ENCODE data around the gene NBPF1. TPM values are rescaled to one million over a fixed set of nuclear protein-coding genes. Genes with fewer than 3 reads are reported as not detected.
"Not testable (repeated sequence)": the region's sequence is repeated elsewhere in the genome, so short reads cannot be mapped to it uniquely, and the experiment has no call there.

The NBPF1 gene
- total RNA-seq, 2 donors from 2014 or later = 39.2 to 42.5 TPM

DNA sequence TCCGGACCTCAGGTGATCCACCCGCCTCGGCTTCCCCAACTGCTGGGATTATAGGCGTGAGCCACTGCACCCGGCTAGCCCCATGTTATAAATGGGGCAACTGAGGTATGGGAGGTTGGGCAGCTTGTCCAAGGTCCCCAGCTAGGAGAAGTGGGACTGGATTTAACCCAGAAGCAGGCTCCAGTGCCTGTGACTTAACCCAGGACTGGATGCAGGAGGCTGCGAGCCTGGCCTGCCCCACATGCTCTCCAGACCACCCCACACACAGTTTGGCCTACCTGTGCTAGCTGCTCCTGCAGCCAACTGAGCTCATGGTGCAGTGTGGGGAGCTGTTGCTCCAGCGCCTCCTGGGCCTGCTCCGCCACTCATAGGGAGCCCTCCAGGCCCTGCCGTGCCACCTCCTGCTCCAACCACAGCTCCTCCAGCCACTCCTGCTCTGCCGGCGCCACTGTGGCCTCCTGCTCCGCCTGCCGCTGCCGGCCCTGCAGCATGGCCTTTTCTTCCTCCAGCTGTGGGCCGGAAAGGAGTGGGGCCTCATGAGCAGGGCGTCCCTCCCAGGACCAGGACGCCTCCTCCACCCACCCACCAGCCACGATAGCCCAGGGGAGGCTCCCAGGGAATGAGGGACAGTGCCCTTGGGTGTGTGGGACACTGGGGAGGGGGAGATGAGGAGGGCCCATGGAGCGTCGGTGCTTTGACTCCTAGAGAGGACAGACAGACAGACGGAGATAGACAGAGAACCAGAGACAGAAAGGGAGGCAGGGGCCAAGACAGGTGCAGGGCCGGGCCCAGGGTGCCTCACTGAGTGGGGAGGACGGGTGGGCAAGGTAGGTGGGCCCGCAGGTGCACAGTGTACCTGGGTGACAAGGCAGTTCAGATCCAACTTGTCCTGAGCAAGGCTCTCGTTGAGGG lies 12.4 kb upstream of the NBPF1 start:
- Histone ChIP-seq H3K9ac (ENCODE audit: extremely low read depth, low read length, poor library complexity, severe bottlenecking) (no peak overlapping the region), H3K27ac (ENCODE audit: low read depth, low read length) (no peak overlapping the region), H3K4me3 (ENCODE audit: low read length) (no peak overlapping the region), H3K27me3 (ENCODE audit: control insufficient read depth, insufficient read depth, low read length, poor library complexity, severe bottlenecking) (no peaks in the 10 kb centered on the region), H3K36me3 (ENCODE audit: control insufficient read depth, insufficient read depth, low read length) (peaks cover 29% of the 10 kb centered on the region), H3K9me3 (ENCODE audit: control insufficient read depth, low read length) (no peaks in the 10 kb centered on the region), H3K4me1 (ENCODE audit: control insufficient read depth, insufficient read depth, low read length) (no peaks in the 10 kb centered on the region)
- H3K4me1 Mint-ChIP-seq = no peaks in the 10 kb centered on the region
- H3K9me3 Mint-ChIP-seq = no peaks in the 10 kb centered on the region
- H3K27me3 Mint-ChIP-seq (ENCODE audit: insufficient read depth) = no peaks in the 10 kb centered on the region
- no peak overlapping the region for H3K4me3 Mint-ChIP-seq
- no peak for TF ChIP-seq CTCF (conservative IDR thresholded peaks at IDR 0.05)
- whole genome bisulfite sequencing, 2 experiments (ENCODE audit: insufficient coverage in 1 of 2, insufficient read length in 1 of 2) = 92 to 94% methylated on average over 21 to 25 of the region's 25 CpGs
- peaks cover 49% of the 10 kb centered on the region for H3K36me3 Mint-ChIP-seq (ENCODE audit: low read depth)
- H3K27ac Mint-ChIP-seq = no peak overlapping the region
- DNase-seq = no peak

GRCh38 chr1:16623812-16624719 lies 10.7 kb upstream of the NBPF1 start:
- H3K4me3 ChIP-seq (ENCODE audit: low read length); H3K27me3 Mint-ChIP-seq (ENCODE audit: insufficient read depth); H3K9me3 Mint-ChIP-seq; H3K4me1 ChIP-seq (ENCODE audit: control insufficient read depth, insufficient read depth, low read length); H3K27ac Mint-ChIP-seq; H3K4me1 Mint-ChIP-seq; H3K9ac ChIP-seq (ENCODE audit: extremely low read depth, low read length, poor library complexity, severe bottlenecking); H3K27me3 ChIP-seq (ENCODE audit: control insufficient read depth, insufficient read depth, low read length, poor library complexity, severe bottlenecking); H3K27ac ChIP-seq (ENCODE audit: low read depth, low read length); H3K4me3 Mint-ChIP-seq; H3K9me3 ChIP-seq (ENCODE audit: control insufficient read depth, low read length); DNase-seq: not testable (repeated sequence)
- WGBS, 2 experiments (ENCODE audit: insufficient coverage in 1 of 2, insufficient read length in 1 of 2) = 90 to 92% methylated on average over 27 of the region's 27 CpGs
- H3K36me3 Mint-ChIP-seq (ENCODE audit: low read depth) = peaks cover 33% of the 10 kb centered on the region
- peaks cover 28% of the 10 kb centered on the region for H3K36me3 ChIP-seq (ENCODE audit: control insufficient read depth, insufficient read depth, low read length)

- H3K27me3 Mint-ChIP-seq (ENCODE audit: insufficient read depth); H3K27ac Mint-ChIP-seq; H3K27me3 ChIP-seq (ENCODE audit: control insufficient read depth, insufficient read depth, low read length, poor library complexity, severe bottlenecking); H3K9ac ChIP-seq (ENCODE audit: extremely low read depth, low read length, poor library complexity, severe bottlenecking); H3K9me3 ChIP-seq (ENCODE audit: control insufficient read depth, low read length); H3K9me3 Mint-ChIP-seq; H3K4me1 ChIP-seq (ENCODE audit: control insufficient read depth, insufficient read depth, low read length); H3K4me3 ChIP-seq (ENCODE audit: low read length); H3K4me3 Mint-ChIP-seq; DNase-seq; H3K27ac ChIP-seq (ENCODE audit: low read depth, low read length); H3K4me1 Mint-ChIP-seq: not testable (repeated sequence)
- peaks cover 26% of the 10 kb centered on the region for H3K36me3 Mint-ChIP-seq (ENCODE audit: low read depth)
- 88 to 89% methylated on average over 6 to 7 of the region's 7 CpGs for WGBS, 2 experiments (ENCODE audit: insufficient coverage in 1 of 2, insufficient read length in 1 of 2)
- peaks cover 26% of the 10 kb centered on the region for H3K36me3 ChIP-seq (ENCODE audit: control insufficient read depth, insufficient read depth, low read length)
These were observed 10.0 kb upstream of the NBPF1 start for GRCh38 chr1:16623337-16623736.

DNA sequence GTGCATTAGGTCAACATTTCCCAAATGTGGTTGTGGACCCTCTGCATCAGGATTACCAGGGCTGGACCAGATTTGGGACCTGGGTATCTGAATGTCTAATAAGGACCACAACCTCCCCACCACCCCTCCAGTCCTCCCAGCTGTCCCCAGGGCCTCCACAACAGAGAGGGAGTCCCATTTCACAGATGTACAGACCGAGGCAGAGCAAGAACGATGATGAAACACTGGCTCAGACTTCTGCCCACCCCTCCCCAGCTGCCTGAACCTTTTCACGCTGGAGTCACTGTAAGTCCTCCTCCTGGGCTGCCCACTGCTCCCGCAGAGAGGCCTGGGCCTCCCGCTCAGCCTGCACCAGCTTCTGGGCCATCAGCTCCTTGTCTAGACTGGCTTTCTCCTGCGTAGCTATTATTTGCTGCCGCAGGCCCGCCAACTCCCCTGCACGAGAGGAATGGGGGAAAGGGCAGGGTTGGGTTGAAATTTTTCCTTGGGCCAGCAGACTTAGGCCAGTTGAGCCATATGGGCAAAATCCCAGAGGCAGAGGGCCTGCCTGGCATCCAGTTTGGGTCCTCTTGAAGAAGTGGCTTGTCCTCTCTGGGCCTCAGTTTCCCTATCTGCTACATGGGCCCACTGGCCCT lies 8.4 kb upstream of the NBPF1 start:
- H3K4me3 Mint-ChIP-seq; H3K27me3 ChIP-seq (ENCODE audit: control insufficient read depth, insufficient read depth, low read length, poor library complexity, severe bottlenecking); H3K4me1 Mint-ChIP-seq; H3K27ac Mint-ChIP-seq; H3K9me3 ChIP-seq (ENCODE audit: control insufficient read depth, low read length); H3K27ac ChIP-seq (ENCODE audit: low read depth, low read length); H3K27me3 Mint-ChIP-seq (ENCODE audit: insufficient read depth); H3K4me3 ChIP-seq (ENCODE audit: low read length); H3K9ac ChIP-seq (ENCODE audit: extremely low read depth, low read length, poor library complexity, severe bottlenecking); H3K9me3 Mint-ChIP-seq; H3K4me1 ChIP-seq (ENCODE audit: control insufficient read depth, insufficient read depth, low read length): not testable (repeated sequence)
- WGBS, 2 experiments (ENCODE audit: insufficient coverage in 1 of 2, insufficient read length in 1 of 2) = 91 to 100% methylated on average over 9 of the region's 9 CpGs
- H3K36me3 ChIP-seq (ENCODE audit: control insufficient read depth, insufficient read depth, low read length) = peaks cover 28% of the 10 kb centered on the region
- DNase-seq = peak; percentile 70
- H3K36me3 Mint-ChIP-seq (ENCODE audit: low read depth) = peaks cover 14% of the 10 kb centered on the region
